K562 treated with DMSO at 1 percent for 12 hours (cell line): ENCODE data around the gene NPR1. TPM values are rescaled to one million over a fixed set of nuclear protein-coding genes. Genes with fewer than 3 reads are reported as not detected.

ENCODE experiments used
- total RNA-seq: library from RNA; unstranded; fragments of 300-600 nt; gene quantifications from 2 replicates; pipeline ENCODE4 v1.2.3, GENCODE V29; 2022; ENCODE audit not compliant: insufficient read depth

NPR1 gene
- not detected in 2 replicates for total RNA-seq

DNA sequence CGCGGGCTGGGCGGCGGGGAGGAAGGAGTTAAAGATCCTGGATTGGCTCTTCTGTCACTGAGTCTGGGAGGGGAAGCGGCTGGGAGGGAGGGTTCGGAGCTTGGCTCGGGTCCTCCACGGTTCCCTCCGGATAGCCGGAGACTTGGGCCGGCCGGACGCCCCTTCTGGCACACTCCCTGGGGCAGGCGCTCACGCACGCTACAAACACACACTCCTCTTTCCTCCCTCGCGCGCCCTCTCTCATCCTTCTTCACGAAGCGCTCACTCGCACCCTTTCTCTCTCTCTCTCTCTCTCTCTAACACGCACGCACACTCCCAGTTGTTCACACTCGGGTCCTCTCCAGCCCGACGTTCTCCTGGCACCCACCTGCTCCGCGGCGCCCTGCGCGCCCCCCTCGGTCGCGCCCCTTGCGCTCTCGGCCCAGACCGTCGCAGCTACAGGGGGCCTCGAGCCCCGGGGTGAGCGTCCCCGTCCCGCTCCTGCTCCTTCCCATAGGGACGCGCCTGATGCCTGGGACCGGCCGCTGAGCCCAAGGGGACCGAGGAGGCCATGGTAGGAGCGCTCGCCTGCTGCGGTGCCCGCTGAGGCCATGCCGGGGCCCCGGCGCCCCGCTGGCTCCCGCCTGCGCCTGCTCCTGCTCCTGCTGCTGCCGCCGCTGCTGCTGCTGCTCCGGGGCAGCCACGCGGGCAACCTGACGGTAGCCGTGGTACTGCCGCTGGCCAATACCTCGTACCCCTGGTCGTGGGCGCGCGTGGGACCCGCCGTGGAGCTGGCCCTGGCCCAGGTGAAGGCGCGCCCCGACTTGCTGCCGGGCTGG is at the start of gene NPR1:
TSS of gene NPR1 (plus strand) at position 170 of the 818 bp plus-strand sequence. CDS start at position 591, 421 bp downstream.

DNA sequence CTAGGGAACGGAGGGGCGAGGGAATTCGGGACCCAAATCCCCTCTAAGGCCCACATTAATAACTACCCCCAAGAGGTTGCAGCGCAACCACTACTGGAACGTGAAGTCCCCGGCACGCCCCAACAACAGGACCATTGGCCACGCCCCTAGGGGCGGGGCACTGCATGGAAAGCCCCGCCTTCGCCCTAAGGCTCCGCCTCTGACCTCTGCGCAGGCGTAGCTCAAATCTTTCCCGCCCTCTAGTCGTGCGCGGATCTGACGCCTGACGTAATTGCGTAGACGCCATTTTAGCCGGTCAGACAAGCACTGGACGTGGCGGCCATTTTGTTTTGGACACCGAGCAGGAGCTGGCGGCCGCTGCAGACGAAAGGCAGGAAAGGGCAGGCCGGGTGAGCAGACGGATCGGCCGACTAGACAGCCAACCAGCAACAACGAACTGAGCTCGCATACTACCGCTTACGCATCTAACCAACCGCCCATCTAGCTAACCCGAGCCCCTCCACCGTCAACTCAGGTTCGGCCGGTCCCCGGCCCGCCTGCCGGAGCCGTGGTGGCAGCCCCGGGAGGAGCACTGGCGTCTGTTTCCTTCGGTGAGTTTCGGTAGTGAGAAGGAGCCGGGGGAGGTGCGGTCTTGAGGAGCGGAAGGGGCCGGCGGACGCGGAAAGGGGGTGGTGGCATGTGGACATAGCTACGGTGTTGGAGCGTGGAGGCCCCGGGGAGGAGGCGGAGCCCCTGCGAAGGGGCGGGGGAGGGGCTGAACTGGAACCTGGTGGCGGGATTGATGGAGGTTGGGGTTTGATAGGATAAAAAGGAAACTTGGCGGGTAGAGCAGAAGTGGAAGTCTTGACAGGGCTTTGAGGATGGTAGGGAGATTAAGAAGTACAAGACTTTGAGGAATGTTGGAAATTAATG is 44.5 kb upstream of the NPR1 start, which contains the start of gene CHTOP:
TSS of gene CHTOP (plus strand) at position 313 of the 912 bp plus-strand sequence. CDS start 2,523 bp downstream, outside the sequence.

DNA sequence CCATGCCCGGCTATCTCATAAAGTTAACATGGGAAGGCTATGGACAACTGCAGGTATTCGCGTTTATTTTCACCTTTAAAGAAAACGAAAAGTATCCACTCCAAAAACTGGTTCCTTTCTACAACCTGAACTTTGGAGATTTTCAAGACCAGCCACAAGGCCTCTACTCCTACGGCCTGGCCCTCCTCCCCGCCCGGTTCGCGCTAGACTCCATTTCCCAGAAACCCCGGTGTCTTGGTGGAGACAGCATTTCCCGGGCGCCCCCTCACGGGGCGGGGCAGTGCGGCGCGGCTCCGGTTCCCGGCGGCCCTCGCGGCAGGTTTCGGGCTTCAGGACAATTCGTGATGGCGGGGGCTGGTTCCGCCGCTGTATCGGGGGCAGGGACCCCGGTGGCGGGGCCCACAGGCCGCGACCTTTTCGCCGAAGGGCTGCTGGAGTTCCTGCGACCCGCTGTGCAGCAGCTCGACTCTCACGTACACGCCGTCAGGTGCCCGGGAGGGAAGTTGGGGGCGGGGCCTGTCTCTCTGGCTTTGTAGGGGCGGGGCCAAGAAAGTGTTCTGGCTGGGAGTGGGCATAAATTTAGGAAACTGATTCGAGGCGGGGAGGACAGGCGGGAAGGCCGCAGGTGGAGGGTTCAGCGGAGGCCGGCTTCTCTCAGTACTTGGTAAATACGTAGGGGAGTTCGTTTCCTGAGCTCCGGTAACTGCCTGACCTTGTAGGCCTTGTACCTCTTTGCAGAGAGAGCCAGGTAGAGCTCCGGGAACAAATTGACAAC is 19.9 kb upstream of the NPR1 start, which contains the start of gene SNAPIN:
TSS of gene SNAPIN (plus strand) at position 304 of the 775 bp plus-strand sequence. CDS start at position 345, 41 bp downstream.

DNA sequence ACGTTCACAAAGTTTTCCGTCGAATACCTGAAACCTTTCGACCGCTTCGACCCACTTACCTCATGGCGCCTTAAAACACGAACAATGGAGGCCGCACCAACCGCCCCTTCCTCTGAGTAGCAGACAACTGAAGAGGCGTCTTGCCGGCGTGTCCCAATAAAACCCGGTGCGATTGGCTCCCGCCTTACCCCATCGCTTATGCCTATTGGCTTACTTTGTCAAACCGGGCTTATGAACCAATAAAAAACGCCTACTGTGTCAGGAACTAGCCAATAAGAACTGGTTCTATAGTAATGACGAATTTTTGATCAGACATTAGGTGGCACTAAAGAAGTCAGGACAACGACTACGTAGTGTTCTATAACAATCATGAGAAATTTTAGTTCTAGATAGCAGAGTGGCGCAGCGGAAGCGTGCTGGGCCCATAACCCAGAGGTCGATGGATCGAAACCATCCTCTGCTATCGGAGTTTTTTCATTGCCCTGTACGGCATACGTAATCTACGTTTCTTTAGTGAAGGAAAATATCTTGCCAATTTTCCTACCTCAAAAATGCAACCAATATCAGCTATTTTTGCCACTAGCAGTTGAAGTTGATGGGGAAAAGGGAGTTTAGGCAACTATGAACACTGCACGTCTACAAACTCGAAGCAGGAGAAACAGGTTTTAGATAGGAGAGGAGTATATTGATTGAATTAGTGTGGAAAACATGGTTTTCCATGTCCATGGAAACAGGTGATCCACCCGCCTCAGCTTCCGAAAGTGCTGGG is 7.4 kb upstream of the NPR1 start, which contains the start of gene ILF2:
TSS of gene ILF2 (minus strand) at position 135 of the 769 bp plus-strand sequence. CDS start at position 64, 71 bp downstream.

DNA sequence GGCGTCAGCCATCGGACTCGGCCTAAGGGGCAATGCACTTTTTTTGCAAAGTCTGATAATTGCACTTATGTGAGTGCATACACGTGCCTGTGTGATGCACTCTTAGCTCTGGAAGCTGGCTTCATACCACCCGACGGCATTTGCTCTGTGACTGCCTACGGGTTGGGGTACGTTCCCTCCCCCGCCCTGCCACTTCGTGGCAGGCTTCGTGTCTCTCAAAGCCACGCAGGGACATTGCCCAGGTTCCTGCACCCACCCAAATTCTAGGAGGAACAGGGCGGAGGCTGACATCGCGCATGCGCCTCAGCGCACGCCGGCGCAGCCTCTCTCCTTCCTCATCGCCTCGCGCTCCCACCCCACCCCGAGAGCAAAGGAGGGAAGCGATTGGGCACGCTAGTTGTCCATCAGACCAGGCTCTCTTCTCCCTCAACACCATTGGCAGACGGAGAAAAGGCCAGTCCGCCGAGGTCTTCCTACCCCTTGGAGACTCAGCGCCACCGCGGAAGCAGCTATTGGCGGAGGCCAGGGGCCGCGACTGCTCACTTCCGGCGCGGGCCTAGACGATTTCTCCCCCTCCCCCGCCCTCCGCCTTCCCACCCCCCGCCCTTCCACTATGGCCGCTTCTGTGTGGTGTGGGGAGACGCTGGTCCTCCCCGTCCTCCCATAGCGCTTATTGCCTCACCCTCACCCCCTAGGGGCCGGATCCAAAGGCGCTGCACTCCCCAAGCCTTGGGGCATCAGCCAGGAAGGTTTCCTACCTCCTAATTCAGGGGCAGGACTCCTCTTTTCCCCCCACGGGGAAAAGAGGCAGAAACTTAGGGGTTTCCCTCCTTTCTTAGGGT is 49.2 kb downstream of the NPR1 start, which contains the start of gene INTS3:
TSS of gene INTS3 (plus strand) at position 588 of the 842 bp plus-strand sequence. CDS start 585 bp downstream, outside the sequence.

Other genes starting within 250 kb of the NPR1 start
- not detected in 2 replicates for gene S100A7, start 218.0 kb upstream of the NPR1 start, total RNA-seq
- 16.1 and 19.6 TPM in 2 replicates for gene S100A6, start 142.7 kb upstream of the NPR1 start, total RNA-seq
- 4.4 TPM in 1 of 2 replicates, not detected in the other for gene S100A5, start 137.8 kb upstream of the NPR1 start, total RNA-seq
- gene S100A4, start 132.9 kb upstream of the NPR1 start, total RNA-seq = 5.3 and 10.6 TPM in 2 replicates
- gene S100A3, start 129.4 kb upstream of the NPR1 start, total RNA-seq = not detected in 2 replicates
- gene S100A2, start 112.8 kb upstream of the NPR1 start, total RNA-seq = not detected in 2 replicates
- 3.9 and 4.2 TPM in 2 replicates for gene S100A16, start 65.6 kb upstream of the NPR1 start, total RNA-seq
- gene S100A14, start 62.4 kb upstream of the NPR1 start, total RNA-seq = 0.91 TPM in 1 of 2 replicates, not detected in the other
- gene S100A13, start 51.2 kb upstream of the NPR1 start, total RNA-seq = 118 and 224 TPM in 2 replicates
- 36.6 and 61.5 TPM in 2 replicates for gene S100A1, start 50.3 kb upstream of the NPR1 start, total RNA-seq
- 38.3 and 65.7 TPM in 2 replicates for gene CHTOP, start 44.6 kb upstream of the NPR1 start, total RNA-seq
- 44.4 and 45.1 TPM in 2 replicates for gene SNAPIN, start 20.0 kb upstream of the NPR1 start, total RNA-seq
- gene ILF2, start 7.7 kb upstream of the NPR1 start, total RNA-seq = 231 and 265 TPM in 2 replicates
- gene INTS3, start 49.4 kb downstream of the NPR1 start, total RNA-seq = 11.0 and 33.4 TPM in 2 replicates
- gene SLC27A3, start 96.7 kb downstream of the NPR1 start, total RNA-seq = 7.4 and 8.9 TPM in 2 replicates
- gene GATAD2B, start 244.3 kb downstream of the NPR1 start, total RNA-seq = 3.2 and 15.7 TPM in 2 replicates